GM21786 (cell line): ENCODE data around the gene TMPRSS2.

Experiments
- ATAC-seq: cut with Tn5 transposase; IDR thresholded peaks from one replicate; pipeline ENCODE4 v1.9.1; 2021; ENCODE audit not compliant: unreplicated experiment

The TMPRSS2 gene

GRCh38 chr21:41507521-41508414, at the start of gene TMPRSS2:
Gene TMPRSS2 (minus strand): TSS chr21:41508158. CDS start chr21:41498133, 10,025 bp downstream.
- no peak for ATAC-seq

- ATAC-seq, result no peak
These were observed 47.1 kb upstream of the TMPRSS2 start for GRCh38 chr21:41555057-41555456.

GRCh38 chr21:41552254-41552653, 44.3 kb upstream of the TMPRSS2 start:
- no peak for ATAC-seq

- no peak for ATAC-seq
These were observed 40.8 kb upstream of the TMPRSS2 start for GRCh38 chr21:41548781-41549180.

GRCh38 chr21:41547111-41547510, 39.2 kb upstream of the TMPRSS2 start:
- ATAC-seq, result no peak

- no peak for ATAC-seq
These were observed 37.8 kb upstream of the TMPRSS2 start for GRCh38 chr21:41545500-41546359.

GRCh38 chr21:41542727-41543126, 34.8 kb upstream of the TMPRSS2 start:
- no peak for ATAC-seq

- no peak for ATAC-seq
These were observed 29.4 kb upstream of the TMPRSS2 start for GRCh38 chr21:41537356-41537755.

- no peak for ATAC-seq
These were observed 28.8 kb upstream of the TMPRSS2 start for GRCh38 chr21:41536827-41537103.

- ATAC-seq, result no peak
These were observed 28.3 kb upstream of the TMPRSS2 start for GRCh38 chr21:41536076-41536826.

- no peak for ATAC-seq
These were observed 22.4 kb upstream of the TMPRSS2 start for GRCh38 chr21:41530366-41530765.

GRCh38 chr21:41529769-41530168, 21.8 kb upstream of the TMPRSS2 start:
- no peak for ATAC-seq

- no peak for ATAC-seq
These were observed 18.6 kb upstream of the TMPRSS2 start for GRCh38 chr21:41526478-41527087.

GRCh38 chr21:41523175-41523574, 15.2 kb upstream of the TMPRSS2 start:
- no peak for ATAC-seq

GRCh38 chr21:41521489-41522027, 13.6 kb upstream of the TMPRSS2 start:
- ATAC-seq, result no peak

GRCh38 chr21:41520560-41521442, 12.8 kb upstream of the TMPRSS2 start:
- ATAC-seq, result no peak

- ATAC-seq, result no peak
These were observed 12.0 kb upstream of the TMPRSS2 start for GRCh38 chr21:41519806-41520559.

- no peak for ATAC-seq
These were observed 10.8 kb upstream of the TMPRSS2 start for GRCh38 chr21:41518757-41519156.

- ATAC-seq, result no peak
These were observed 3.9 kb upstream of the TMPRSS2 start for GRCh38 chr21:41511858-41512257.
